Measurements from ENCODE around the gene GRM7. TPM values are rescaled to one million over a fixed set of nuclear protein-coding genes. Genes with fewer than 3 reads are reported as not detected.

GRM7 gene
- total and polyA plus RNA-seq, 10 donors = 0.02 to 0.20 (median 0.14) TPM; not detected in 7

DNA sequence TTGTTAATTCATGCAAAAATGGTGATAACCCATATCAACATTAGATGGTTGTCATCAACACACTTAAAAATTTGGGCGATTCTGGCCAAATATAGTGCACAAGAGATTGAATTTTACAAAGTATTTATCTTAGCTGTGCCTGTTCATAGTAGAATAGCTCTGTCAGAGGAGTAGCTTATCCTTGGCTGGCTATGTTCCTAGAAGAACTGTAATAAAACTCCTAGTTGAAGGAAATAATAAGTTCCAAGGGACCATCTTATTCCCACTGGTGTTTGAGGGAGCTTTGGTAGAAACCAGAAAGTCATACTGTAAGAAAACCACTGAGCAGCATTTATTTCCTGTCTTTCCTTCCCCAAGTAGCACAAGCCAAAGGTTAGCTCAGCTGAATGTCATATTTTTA is 201.8 kb downstream of the GRM7 start:
- Histone ChIP-seq H3K4me3 (no peak overlapping the region), H3K4me1 (no peaks in the 10 kb centered on the region), H3K36me3 (no peaks in the 10 kb centered on the region), H3K27ac (no peak overlapping the region), H3K9me3 (peaks cover 0 to 29% (median 11%) of the 10 kb centered on the region in 8 donors), H3K27me3 (replicated peaks in 1 of 7) (no peaks in the 10 kb centered on the region)
- DNase-seq = no peak
- 54 to 73% (median 68%) methylated on average over 1 of the region's 1 CpG for WGBS, 5 donors
- no peak for TF ChIP-seq POLR2A (IDR thresholded peaks at IDR 0.05)
- TF ChIP-seq CTCF (IDR thresholded peaks at IDR 0.05 in 8 of 11, conservative IDR thresholded peaks at IDR 0.05 in 3 of 11) = no peak
- TF ChIP-seq POLR2AphosphoS5 (IDR thresholded peaks at IDR 0.05) = no peak
- intact Hi-C loops (cut with DNase I; ENCODE audit: low total_unique reads) = no loop called here

- TF ChIP-seq POLR2A (IDR thresholded peaks at IDR 0.05) = no peak
- no peak overlapping the region for H3K27ac ChIP-seq
- no peak overlapping the region for H3K4me3 ChIP-seq
- no peak for DNase-seq
- peaks cover 0 to 15% (median 7%) of the 10 kb centered on the region in 8 donors for H3K9me3 ChIP-seq
- H3K27me3 ChIP-seq (replicated peaks in 1 of 7) = no peaks in the 10 kb centered on the region
- 60 to 78% (median 70%) methylated on average over 6 of the region's 6 CpGs for WGBS, 5 donors
- H3K36me3 ChIP-seq = no peaks in the 10 kb centered on the region
- intact Hi-C loops (cut with DNase I; ENCODE audit: low total_unique reads) = no loop called here
- H3K4me1 ChIP-seq = no peaks in the 10 kb centered on the region
These were observed 209.5 kb downstream of the GRM7 start for GRCh38 chr3:7070461-7070860.

GRCh38 chr3:7074217-7074616 is 213.3 kb downstream of the GRM7 start:
- 72 to 86% (median 77%) methylated on average over 3 of the region's 3 CpGs for WGBS, 5 donors
- H3K27me3 ChIP-seq (replicated peaks in 1 of 7) = no peaks in the 10 kb centered on the region
- no peak overlapping the region for H3K4me3 ChIP-seq
- H3K36me3 ChIP-seq = no peaks in the 10 kb centered on the region
- DNase-seq = no peak
- no peak for TF ChIP-seq POLR2A (IDR thresholded peaks at IDR 0.05)
- TF ChIP-seq CTCF (IDR thresholded peaks at IDR 0.05 in 8 of 11, conservative IDR thresholded peaks at IDR 0.05 in 3 of 11) = no peak
- TF ChIP-seq POLR2AphosphoS5 (IDR thresholded peaks at IDR 0.05) = no peak
- intact Hi-C loops (cut with DNase I; ENCODE audit: low total_unique reads) = no loop called here
- H3K27ac ChIP-seq = no peak overlapping the region
- peaks cover 0 to 6% (median 0%) of the 10 kb centered on the region in 8 donors for H3K9me3 ChIP-seq
- no peaks in the 10 kb centered on the region for H3K4me1 ChIP-seq

- no peak overlapping the region for H3K4me3 ChIP-seq
- H3K9me3 ChIP-seq = peaks cover 0 to 6% (median 0%) of the 10 kb centered on the region in 8 donors
- no peaks in the 10 kb centered on the region for H3K36me3 ChIP-seq
- intact Hi-C loops (cut with DNase I; ENCODE audit: low total_unique reads) = no loop called here
- no peak overlapping the region for H3K27ac ChIP-seq
- no peaks in the 10 kb centered on the region for H3K27me3 ChIP-seq (replicated peaks in 1 of 7)
- DNase-seq = no peak
- TF ChIP-seq POLR2A (IDR thresholded peaks at IDR 0.05) (no peak), CTCF (IDR thresholded peaks at IDR 0.05 in 8 of 11, conservative IDR thresholded peaks at IDR 0.05 in 3 of 11) (no peak)
- no peaks in the 10 kb centered on the region for H3K4me1 ChIP-seq
- 14 to 22% (median 19%) methylated on average over 1 of the region's 1 CpG for WGBS, 5 donors
These were observed 214.2 kb downstream of the GRM7 start for GRCh38 chr3:7075117-7075516.

- TF ChIP-seq POLR2A (IDR thresholded peaks at IDR 0.05) (no peak), CTCF (IDR thresholded peaks at IDR 0.05 in 8 of 11, conservative IDR thresholded peaks at IDR 0.05 in 3 of 11) (no peak), POLR2AphosphoS5 (IDR thresholded peaks at IDR 0.05) (no peak)
- intact Hi-C loops (cut with DNase I; ENCODE audit: low total_unique reads) = no loop called here
These were observed 215.0 kb downstream of the GRM7 start for GRCh38 chr3:7075901-7076300.

More at GRCh38 chr3:7075901-7076300, 215.0 kb downstream of the GRM7 start:
- H3K27ac ChIP-seq = no peak overlapping the region
- no peaks in the 10 kb centered on the region for H3K4me1 ChIP-seq
- H3K27me3 ChIP-seq (replicated peaks in 1 of 7) = no peaks in the 10 kb centered on the region
- H3K9me3 ChIP-seq = peaks cover 0 to 6% (median 0%) of the 10 kb centered on the region in 8 donors
- no peak overlapping the region for H3K4me3 ChIP-seq
- no peaks in the 10 kb centered on the region for H3K36me3 ChIP-seq
- no peak for DNase-seq
- WGBS, 5 donors = 46 to 64% (median 52%) methylated on average over 1 of the region's 1 CpG
